ENCODE data around the gene STX1A.

- TF ChIP-seq CTCF (IDR thresholded peaks at IDR 0.05) (no peak), POLR2A (IDR thresholded peaks at IDR 0.05) (no peak)
Measured at GRCh38 chr7:73728551-73728950, 9.1 kb upstream of the STX1A start.
